Fibroblast of the aortic adventitia (primary cell): Measurements from ENCODE around the gene VAT1L. TPM values are rescaled to one million over a fixed set of nuclear protein-coding genes. Genes with fewer than 3 reads are reported as not detected.

Experiments used
- DNase-seq: peaks from one replicate; pipeline ENCODE4 v3.0.0-alpha.2; 2010; ENCODE audit warnings: low read depth
- H3K4me3 ChIP-seq: 2 replicates; pipeline ENCODE4 v1.5.1; 2011; ENCODE audit warnings: low read depth, mild to moderate bottlenecking, control low read depth, low read length, moderate library complexity
- CTCF ChIP-seq: IDR thresholded peaks from 2 replicates; pipeline ENCODE4 v1.5.1; 2011; ENCODE audit warnings: mild to moderate bottlenecking, low read length, control low read depth, inconsistent platforms; ENCODE audit not compliant: insufficient read depth
- total RNA-seq: library from RNA; depleted of rRNA; stranded (reverse); fragments of >200 nt; gene quantifications from 2 replicates; pipeline ENCODE4 v1.2.3, GENCODE V29; 2012; ENCODE audit warnings: low replicate concordance

The VAT1L gene
- total RNA-seq, 1 donor, result 12.2 TPM

- no peak overlapping the region for H3K4me3 ChIP-seq
- no peak for TF ChIP-seq CTCF
- DNase-seq, result no peak
Observed at GRCh38 chr16:77922228-77922754, 133.9 kb downstream of the VAT1L start.

GRCh38 chr16:77925531-77925930 is 137.2 kb downstream of the VAT1L start:
- TF ChIP-seq CTCF, result no peak
- H3K4me3 ChIP-seq, result no peak overlapping the region
- no peak for DNase-seq

GRCh38 chr16:77928096-77928495 is 139.7 kb downstream of the VAT1L start:
- DNase-seq, result no peak
- TF ChIP-seq CTCF, result no peak

GRCh38 chr16:77929004-77929403 is 140.6 kb downstream of the VAT1L start:
- no peak for TF ChIP-seq CTCF
- no peak for DNase-seq

More at GRCh38 chr16:77928096-77928495, 139.7 kb downstream of the VAT1L start:
- no peak overlapping the region for H3K4me3 ChIP-seq

GRCh38 chr16:77931058-77931457 is 142.7 kb downstream of the VAT1L start:
- DNase-seq, result no peak
- no peak overlapping the region for H3K4me3 ChIP-seq
- TF ChIP-seq CTCF, result no peak

More at GRCh38 chr16:77929004-77929403, 140.6 kb downstream of the VAT1L start:
- no peak overlapping the region for H3K4me3 ChIP-seq

- H3K4me3 ChIP-seq, result no peak overlapping the region
- no peak for TF ChIP-seq CTCF
- peak; percentile 53 for DNase-seq
Observed at GRCh38 chr16:77937473-77938149, 149.2 kb downstream of the VAT1L start.

- TF ChIP-seq CTCF, result no peak
- H3K4me3 ChIP-seq, result no peak overlapping the region
- no peak for DNase-seq
Observed at GRCh38 chr16:77938913-77939312, 150.5 kb downstream of the VAT1L start.
